ENCODE data around the gene DKK2.
"Not testable (repeated sequence)": the region's sequence is repeated elsewhere in the genome, so short reads cannot be mapped to it uniquely, and the experiment has no call there.

Gene DKK2

GRCh38 chr4:107011312-107011711 is 24.8 kb downstream of the DKK2 start:
- DNase-seq: no peak

GRCh38 chr4:107009196-107009968 is 26.7 kb downstream of the DKK2 start:
- DNase-seq: no peak

- no peak for DNase-seq
Measured at GRCh38 chr4:107008115-107008514, 28.0 kb downstream of the DKK2 start.

- no peak for DNase-seq
Measured at GRCh38 chr4:107006218-107006617, 29.9 kb downstream of the DKK2 start.

- no peak for DNase-seq
Measured at GRCh38 chr4:106996490-106996889, 39.6 kb downstream of the DKK2 start.

GRCh38 chr4:106993827-106994226 is 42.3 kb downstream of the DKK2 start:
- DNase-seq: no peak

GRCh38 chr4:106987311-106987710 is 48.8 kb downstream of the DKK2 start:
- DNase-seq: no peak

GRCh38 chr4:106986486-106986885 is 49.6 kb downstream of the DKK2 start:
- no peak for DNase-seq

- no peak for DNase-seq
Measured at GRCh38 chr4:106985830-106986229, 50.3 kb downstream of the DKK2 start.

- no peak for DNase-seq
Measured at GRCh38 chr4:106982711-106983211, 53.4 kb downstream of the DKK2 start.

- DNase-seq: no peak
Measured at GRCh38 chr4:106981431-106981830, 54.7 kb downstream of the DKK2 start.

GRCh38 chr4:106979476-106979875 is 56.6 kb downstream of the DKK2 start:
- no peak for DNase-seq

- DNase-seq: no peak
Measured at GRCh38 chr4:106978046-106978774, 57.9 kb downstream of the DKK2 start.

GRCh38 chr4:106971636-106972035 is 64.5 kb downstream of the DKK2 start:
- no peak for DNase-seq

- DNase-seq: no peak
Measured at GRCh38 chr4:106967892-106968291, 68.2 kb downstream of the DKK2 start.

GRCh38 chr4:106953036-106953705 is 82.9 kb downstream of the DKK2 start:
- DNase-seq: no peak

- DNase-seq: no peak
Measured at GRCh38 chr4:106951891-106952290, 84.2 kb downstream of the DKK2 start.

- DNase-seq: no peak
Measured at GRCh38 chr4:106941841-106942240, 94.3 kb downstream of the DKK2 start.

GRCh38 chr4:106930522-106930921 is 105.6 kb downstream of the DKK2 start:
- no peak for DNase-seq

GRCh38 chr4:106929248-106929647 is 106.9 kb downstream of the DKK2 start:
- no peak for DNase-seq

GRCh38 chr4:106914223-106914622 is 121.9 kb downstream of the DKK2 start:
- peak in 1 of 2 experiments; percentile 13 for DNase-seq

GRCh38 chr4:106909486-106910188 is 126.5 kb downstream of the DKK2 start:
- DNase-seq: no peak

- not testable (repeated sequence) for DNase-seq
Measured at GRCh38 chr4:106908049-106908448, 128.1 kb downstream of the DKK2 start.

Data from NCI-H446 (cell line).